G401.6 (cell line): Measurements from ENCODE around the gene GTPBP10.
A peak's percentile ranks its signal among the peaks of the same experiment; 100 is the strongest.
"Not testable (repeated sequence)": the region's sequence is repeated elsewhere in the genome, so short reads cannot be mapped to it uniquely, and the experiment has no call there.

Experiments used
- FAIRE-seq: peaks from 2 replicates; lab custom pipeline; 2012; peaks lifted over from hg19 to GRCh38; lab: Jason Lieb, UNC

GTPBP10 gene, protein sequence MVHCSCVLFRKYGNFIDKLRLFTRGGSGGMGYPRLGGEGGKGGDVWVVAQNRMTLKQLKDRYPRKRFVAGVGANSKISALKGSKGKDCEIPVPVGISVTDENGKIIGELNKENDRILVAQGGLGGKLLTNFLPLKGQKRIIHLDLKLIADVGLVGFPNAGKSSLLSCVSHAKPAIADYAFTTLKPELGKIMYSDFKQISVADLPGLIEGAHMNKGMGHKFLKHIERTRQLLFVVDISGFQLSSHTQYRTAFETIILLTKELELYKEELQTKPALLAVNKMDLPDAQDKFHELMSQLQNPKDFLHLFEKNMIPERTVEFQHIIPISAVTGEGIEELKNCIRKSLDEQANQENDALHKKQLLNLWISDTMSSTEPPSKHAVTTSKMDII

DNA sequence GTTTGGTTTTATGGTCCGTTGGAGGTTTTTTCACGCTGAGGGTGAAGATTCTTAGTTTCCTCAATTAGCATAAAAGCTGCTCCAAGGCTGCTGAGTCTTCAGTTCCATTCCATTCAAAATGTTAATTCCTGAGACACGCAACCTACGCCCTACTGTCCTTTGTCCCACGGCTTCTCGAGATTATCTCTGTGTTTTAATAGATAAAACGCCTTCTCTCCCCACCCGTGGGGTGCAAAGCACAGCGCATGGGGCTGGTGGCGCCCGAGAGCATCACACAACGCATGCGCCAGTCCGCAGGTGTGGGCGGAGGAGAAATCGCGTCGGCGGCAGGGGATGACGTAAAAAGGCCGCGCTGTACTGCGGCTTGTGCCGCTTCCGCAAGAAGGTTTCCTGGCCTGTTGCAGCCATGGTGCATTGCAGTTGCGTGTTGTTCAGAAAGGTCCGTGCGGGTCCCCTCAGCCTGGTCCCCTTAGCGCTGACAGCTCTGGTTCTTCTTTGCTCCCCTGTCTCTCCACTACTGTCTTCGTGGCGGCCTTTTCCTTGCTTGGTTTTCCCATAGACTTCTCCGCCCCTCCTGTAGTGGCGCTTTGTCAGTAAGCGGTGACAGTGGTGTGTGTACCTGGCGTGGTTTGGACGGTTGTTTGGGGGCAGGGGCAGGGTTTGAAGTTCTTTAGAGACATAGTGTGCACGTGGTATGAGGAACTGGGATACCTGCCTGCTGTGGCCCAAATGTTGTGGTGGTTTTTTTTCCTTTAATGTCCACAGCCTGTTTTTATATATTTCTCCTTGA lies at the start of gene GTPBP10:
TSS of gene GTPBP10 (plus strand) at position 381 of the 790 bp plus-strand sequence. CDS start at position 407, 26 bp downstream.
- FAIRE-seq, result peak; percentile 56

DNA sequence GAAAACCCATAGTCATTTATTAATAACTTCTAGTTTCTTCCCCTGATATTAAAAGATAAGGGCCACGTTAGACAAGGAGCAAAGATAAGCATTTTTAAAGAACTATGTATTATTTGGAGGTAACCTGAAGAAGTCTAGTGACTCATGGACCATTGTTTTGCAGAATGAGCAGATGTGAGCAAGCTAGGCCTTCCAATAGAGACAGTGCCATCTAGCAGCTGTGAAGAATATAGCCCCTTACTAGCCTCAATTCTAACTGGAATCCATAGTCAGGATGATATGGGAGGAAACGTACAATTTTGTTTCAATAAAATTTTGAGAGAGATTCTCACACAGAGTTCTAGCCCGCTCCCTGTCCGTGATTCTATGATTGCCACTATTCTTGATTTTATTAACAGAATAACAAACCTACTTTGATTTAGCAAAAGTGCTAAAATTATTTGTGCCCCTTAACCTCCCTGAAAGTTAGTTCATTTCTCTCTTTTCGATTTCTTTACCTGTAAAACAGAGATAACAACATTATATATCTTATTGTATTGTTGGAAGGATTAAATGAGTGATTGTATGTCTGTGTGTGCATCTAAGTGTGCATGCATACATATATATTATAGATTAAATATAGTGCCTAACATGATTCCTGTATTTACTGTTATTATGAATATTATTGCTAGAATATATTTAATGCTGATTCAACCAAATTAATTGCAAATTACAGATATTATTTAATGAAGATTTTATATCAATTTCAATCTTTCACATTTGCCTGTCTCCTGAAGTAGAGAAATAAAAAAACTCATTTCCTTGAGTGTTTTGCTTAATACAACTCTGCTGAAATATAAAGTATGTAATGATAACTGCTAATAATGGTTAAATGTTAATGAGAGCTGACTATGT lies 48.1 kb upstream of the GTPBP10 start:
- peak; percentile 37 for FAIRE-seq

DNA sequence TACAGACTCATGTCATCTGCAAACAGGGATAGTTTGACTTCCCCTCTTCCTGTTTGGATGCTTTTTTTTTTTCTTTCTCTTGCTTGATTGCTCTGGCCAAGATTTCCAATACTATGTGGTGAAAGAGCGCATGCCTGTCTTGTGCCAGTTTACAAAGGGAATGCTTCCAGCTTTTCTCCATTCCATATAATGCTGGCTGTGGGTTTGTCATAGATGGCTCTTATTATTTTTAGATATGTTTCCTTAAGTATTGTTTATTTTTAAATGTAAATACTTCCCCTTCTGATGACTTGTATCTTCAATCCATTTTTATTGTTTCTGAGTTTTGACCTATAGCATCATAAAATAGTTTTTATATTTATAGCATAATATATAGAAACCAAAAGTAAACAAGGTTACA lies 43.3 kb upstream of the GTPBP10 start:
- no peak for FAIRE-seq

DNA sequence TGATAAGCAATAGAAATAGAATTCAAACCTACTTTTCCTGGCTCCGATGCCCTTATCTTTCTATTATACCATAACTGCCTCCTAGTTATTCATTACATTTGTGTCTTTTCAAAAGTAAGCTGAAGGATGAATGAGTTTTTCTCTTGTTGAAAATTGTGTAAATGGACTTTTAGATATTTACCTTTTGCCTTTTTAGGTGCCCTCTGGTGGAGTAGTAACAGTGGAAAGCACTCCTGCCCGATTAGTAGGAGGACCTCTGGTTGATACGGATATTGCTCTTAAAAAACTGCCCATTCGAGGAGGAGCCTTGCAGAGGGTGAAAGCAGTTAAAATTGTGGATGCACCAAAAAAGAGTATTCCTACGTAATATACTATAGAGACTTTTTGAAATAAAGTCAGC lies 36.6 kb upstream of the GTPBP10 start:
- FAIRE-seq, result no peak

DNA sequence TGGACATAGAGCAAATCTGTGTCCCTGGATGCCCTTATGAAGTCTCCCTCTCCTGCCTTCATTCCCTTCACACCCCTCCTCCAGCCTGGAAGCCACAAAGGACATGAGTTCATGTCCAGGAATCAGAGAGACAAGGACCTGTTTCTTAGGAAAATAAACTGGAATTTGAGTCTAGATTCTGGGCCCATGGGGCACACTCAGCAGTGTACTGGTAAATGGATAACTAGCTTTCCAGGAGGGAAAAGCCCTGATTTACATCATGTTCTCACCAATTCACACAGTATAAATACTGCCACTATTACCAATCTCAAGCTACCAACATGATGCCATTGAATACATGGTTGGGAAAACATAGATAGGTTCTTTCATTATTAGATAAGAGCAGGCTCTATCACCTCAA lies 35.3 kb upstream of the GTPBP10 start:
- FAIRE-seq, result no peak

DNA sequence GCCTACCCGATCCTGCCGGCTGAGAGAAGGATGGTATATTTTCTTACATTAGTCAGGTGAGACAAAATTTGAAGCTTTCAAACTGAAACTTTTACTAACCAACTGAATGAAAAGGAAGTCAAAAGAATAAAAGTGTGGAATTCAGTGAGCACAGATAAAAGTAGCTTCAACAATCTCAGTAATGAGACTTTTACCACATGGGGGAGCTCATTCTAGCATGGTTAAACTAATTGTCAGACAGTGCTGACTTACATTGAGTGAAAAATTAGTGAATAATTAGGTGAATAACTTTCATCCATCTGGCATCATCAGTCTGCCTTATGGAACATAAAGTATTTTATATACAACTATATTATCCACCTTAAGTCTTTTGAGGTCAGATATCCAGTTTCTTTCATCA lies 33.8 kb upstream of the GTPBP10 start:
- no peak for FAIRE-seq

DNA sequence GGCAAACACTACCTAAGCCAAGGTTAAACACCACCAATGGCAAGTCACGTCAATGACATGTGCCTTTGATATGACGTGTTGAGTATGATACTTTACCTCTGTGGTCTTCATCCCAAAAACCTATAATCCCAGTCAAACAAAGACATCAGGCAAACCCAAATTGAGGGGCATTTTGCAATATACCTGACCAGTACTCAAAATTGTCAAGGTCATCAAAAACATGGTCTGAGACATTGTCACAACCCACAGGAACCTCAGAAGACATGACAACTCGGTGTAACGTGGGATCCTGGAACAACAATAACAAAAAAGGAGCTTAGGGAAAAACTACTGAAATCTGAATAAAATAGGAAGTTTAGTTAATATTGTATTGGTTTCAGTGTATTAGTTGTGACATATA lies 32.6 kb upstream of the GTPBP10 start:
- no peak for FAIRE-seq

DNA sequence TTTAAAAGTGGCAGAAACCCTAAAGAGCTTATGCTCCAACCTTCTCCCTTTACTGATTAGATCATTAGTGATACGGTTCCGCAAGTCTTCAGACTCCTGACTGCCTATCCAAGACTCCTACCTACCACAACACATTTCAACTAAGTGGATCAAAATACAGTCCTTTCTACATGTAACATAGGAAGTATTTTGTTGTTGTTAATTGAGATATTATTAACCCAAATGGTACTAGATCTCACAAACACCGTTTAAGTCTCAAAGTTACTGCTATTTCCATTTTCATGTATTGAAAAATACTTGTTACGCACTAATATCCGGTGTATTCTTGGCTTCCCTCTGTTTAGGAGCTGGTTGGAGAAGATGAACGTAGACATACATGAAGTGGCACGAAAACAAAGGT lies 26.5 kb upstream of the GTPBP10 start:
- no peak for FAIRE-seq

DNA sequence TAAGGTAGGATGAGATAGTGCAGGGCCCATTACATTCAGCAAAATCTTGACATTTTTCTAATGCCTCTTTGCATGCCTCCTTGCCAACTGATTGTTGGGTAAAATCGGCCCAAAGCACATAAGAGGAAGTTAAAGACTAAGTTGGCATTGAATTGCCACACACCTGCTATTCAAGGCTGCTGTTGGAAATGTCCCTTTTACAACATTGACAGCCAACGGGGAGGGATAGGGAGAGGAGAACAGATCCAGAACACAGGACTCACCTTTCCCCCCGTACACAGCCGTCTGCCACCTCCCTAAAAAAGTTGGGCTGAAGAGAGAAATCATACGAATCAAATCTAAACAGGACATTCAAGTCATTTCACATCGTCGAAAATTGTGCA lies 26.1 kb upstream of the GTPBP10 start:
- no peak for FAIRE-seq

DNA sequence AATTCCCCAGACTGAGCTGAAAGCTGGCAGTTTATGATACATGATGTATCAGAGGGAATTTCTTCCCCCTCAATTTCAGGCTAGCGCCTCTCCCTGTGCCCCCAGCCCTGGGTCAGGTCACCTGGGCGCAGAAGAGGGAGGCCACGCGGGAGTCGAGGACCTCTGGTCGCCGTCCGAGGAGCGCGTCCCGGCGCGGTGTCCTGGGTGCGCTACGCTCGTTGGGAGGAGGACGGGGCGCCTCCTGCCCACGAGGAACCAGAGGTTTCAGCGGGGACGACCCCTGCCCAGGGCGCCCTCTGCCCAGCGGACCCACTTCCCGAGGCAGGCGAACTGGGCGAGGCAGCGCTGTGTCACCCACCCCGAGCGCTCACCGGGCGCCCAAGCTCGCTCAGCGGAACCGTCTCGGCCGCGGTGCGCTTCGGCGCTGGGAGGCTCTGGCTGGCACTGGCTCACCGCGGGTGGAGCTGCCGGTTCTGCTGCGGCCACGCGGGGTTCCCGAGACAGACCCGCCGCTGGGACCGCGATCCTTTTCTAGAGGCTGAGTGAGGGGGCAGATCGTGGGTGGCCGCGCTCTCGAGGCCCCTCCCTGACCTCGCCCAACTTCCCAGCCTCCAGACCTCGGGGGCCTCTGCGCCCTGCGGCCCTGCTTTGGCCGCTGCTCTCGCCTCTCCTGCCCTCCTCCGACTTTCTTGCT lies 25.6 kb upstream of the GTPBP10 start, which contains the start of gene FAM237B:
TSS of gene FAM237B (minus strand) at position 504 of the 694 bp plus-strand sequence. CDS start 1,556 bp downstream, outside the sequence.
- no peak for FAIRE-seq

DNA sequence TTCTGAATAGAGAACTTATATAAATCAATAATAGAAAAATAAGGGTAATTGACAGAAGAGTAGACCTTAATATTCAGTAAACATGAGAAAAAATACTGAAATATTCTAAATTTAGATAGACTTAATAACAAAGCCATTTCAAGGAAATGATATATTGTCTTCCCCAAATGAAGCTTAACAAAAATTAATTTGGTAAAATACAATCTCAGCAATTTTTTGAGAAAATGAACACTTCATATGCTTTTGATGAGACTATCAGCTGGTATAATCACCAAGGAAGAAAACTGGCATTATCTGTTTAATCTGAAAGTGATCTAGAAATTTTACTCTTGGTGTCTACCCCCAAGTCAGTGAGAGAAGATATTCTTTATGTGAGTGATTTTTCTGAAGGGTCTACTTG lies 23.7 kb upstream of the GTPBP10 start:
- FAIRE-seq, result no peak

DNA sequence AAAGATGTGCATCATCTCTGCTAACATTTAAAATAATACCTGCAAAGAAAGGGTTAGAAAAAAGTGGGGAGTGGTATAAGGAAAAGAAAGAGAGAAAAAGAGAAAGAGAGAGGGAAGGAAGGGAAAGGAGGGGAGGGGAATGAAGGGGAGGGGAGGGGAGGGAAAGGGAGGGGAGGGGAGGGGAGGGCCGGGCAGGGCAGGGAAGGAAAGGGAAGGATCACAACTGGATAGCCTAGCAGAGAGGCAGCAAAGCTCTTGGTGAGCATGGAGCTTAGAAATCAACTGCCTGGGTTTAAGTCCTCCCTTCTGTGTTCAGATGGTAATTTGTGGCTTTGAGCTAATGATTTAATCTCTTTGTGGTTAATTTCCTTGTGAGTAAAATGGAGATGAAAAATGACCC lies 20.0 kb upstream of the GTPBP10 start:
- no peak for FAIRE-seq

DNA sequence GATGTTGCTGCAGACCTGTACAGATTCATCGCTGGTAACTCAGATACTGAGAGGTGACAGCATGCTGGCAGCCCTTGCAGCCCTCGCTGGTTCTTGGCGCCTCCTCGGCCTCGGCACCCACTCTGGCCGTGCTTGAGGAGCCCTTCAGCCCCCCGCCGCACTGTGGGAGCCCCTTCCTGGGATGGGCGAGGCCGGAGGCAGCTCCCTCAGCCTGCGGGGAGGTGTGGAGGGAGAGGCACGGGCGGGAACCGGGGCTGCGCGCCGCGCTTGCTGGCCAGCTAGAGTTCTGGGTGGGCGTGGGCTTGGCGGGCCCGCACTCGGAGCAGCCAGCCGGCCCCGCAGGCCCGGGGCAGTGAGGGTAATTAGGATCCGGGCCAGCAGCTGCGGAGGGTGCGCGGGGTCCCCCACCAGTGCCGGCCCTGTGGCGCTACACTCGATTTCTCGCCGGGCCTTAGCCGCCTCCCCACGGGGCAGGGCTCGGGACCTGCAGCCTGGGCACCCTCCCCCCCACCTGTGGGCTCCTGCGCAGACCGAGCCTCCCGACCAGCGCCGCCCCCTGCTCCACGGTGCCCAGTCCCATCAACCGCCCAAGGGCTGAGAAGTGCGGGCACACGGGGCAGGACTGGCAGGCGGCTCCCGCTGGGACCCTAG lies 12.2 kb upstream of the GTPBP10 start:
- no peak for FAIRE-seq

DNA sequence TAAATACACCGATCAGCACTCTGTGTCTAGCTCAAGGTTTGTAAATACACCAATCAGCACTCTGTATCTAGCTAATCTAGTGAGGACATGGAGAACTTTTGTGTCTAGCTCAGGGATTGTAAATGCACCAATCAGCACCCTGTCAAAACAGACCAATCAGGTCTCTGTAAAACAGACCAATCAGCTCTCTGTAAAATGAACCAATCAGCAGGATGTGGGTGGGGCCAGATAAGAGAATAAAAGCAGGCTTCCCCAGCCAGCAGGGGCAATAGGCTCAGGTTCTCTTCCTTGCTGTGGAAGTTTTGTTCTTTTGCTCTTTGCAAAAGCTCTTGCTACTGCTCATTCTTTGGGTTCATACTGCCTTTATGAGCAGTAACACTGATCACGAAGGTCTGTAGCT lies 11.6 kb upstream of the GTPBP10 start:
- not testable (repeated sequence) for FAIRE-seq

DNA sequence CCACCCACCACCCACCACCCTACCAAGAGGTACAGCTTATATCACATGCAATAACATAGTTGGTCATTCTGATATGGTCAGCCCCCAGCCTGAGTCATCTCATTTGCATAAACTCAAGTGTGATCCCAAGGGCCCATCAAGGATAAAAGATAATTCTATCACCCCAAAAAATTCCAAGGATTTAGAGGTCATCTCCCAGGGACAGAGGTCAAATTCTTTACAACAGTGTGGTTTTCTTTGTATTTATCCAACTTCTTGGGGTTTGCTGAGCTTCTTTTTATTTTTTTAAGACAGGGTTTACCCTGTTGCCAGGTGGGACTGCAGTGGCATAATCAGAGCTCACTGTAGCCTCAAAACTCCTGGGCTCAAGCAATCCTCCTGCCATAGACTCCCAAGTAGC lies 9.4 kb upstream of the GTPBP10 start:
- no peak for FAIRE-seq

DNA sequence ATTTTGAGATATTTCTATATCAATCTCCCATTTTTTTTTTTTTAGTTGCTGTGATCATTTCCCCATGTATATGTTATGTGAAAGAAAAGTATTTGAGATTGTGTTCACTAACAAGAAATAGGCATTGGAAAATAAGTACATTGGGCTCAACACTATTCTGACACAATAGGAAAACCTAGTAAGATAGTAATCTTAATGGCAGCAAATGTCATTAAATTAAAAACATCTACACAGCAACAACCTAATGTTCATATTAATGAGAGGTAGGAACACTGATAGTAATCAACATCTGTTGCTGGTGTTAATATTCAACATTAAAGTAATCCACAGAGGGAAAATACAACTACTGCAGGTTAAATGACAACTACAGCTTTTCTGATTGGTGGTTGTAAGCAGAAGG lies 1.5 kb upstream of the GTPBP10 start:
- FAIRE-seq, result no peak

DNA sequence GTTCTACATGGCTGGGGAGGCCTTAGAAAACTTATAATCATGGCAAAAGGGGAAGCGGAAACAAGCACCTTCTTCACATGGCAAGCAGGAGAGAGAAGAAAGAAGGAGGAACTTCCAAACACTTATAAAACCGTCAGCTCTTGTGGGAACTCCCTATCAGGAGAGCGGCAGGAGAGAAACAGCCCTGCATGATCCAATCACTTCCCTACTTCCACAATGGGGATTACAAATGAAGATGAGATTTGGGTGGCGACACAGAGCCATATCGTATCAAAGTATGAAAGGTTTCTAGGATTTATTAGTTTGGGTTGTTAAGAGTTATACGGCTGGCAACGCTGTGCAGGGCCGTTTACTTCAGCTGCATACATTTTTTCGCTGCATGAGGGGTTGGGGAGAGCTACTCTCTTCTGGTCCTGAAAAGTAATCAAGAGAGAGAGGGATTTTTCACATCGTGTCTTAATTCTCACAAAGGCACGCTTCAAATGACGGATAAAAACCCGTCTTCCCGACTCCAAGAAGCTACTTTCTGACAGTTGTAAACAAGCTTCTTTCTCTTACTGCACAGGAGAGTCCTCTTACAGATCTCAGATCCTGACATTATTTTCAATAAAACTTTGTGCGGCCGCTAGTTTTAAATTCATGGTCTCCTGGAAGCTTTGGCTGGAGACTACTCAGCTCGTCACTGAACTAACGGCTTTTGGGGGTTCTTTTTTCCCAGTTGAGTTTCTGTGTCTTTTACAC lies 751 bp upstream of the GTPBP10 start:
- FAIRE-seq, result no peak

DNA sequence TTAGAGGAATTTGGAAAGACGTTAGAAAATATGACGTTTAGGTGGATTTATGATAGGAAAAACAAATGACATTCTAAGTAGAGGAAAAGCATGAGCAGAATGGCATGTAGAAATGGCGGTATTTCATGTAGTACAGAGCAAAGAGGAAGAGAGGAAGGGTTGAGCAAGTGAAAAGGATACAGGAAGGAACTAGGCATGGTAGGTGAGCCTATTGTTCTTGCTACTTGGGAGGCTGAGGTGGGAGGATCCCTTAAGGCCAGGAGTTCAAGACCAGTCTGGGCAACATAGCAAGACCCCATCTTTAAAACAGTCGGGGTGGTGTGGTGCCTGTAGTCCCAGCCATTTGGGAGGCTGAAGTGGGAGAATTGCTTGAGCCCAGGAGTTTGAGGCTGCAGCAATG lies 1.2 kb downstream of the GTPBP10 start:
- no peak for FAIRE-seq

DNA sequence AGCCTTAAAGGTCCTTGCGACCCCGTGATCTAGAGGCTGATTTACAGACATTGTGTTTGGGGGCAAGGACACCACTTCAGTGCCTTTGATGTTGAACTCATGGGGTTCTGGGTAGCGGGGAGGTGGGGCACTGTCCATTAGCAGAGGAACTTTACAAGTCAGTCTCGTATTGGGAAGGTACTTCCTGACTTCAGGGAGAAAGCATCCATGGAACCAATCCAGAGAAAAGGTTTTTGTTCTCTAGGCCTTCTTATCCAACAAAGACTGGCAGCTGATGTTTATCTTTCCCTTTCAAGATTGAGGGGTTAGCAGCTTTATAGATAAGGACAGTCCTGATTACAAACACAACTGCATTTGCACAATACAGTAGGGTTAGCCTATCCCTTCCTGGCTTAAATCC lies 2.8 kb downstream of the GTPBP10 start:
- no peak for FAIRE-seq

DNA sequence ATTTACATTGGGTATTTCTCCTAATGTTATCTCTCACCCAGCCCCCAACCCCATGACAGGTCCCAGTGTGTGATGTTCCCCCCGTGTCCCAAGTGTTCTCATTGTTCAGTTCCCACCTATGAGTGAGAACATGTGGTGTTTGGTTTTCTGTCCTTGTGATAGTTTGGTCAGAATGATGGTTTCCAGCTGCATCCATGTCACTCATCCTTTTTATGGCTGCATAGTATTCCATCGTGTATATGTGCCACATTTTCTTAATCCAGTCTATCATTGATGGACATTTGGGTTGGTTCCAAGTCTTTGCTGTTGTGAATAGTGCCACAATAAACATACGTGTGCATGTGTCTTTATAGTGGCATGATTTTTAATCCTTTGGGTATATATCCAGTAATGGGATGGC lies 3.5 kb downstream of the GTPBP10 start:
- FAIRE-seq, result not testable (repeated sequence)

DNA sequence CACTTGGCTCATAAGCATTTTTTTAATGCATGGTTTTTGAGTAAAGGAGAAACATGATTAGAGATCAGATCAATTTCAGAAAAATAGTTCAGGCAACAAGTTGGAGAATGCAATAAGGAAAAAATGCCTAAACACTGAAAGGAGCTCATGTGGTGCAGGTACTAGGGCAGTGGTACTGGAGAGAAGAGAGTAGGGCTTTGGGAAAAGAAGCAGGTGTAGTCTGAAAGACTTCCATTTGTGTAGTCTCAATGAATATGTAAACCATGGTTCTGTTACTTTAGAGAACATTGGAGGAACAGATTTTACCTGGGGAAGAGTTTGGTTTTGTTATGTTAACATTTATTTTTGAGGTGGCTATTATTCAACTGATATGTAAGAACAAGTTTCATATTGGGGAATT lies 5.5 kb downstream of the GTPBP10 start:
- no peak for FAIRE-seq
